HG03342 (cell line): ENCODE data around the gene PLEKHG4.
A peak's percentile ranks its signal among the peaks of the same experiment; 100 is the strongest.

ENCODE experiments used
- ATAC-seq: cut with Tn5 transposase; IDR thresholded peaks from one replicate; pipeline ENCODE4 v1.9.1; 2021; ENCODE audit warnings: mild to moderate bottlenecking, moderate library complexity; ENCODE audit not compliant: unreplicated experiment

The PLEKHG4 gene, protein sequence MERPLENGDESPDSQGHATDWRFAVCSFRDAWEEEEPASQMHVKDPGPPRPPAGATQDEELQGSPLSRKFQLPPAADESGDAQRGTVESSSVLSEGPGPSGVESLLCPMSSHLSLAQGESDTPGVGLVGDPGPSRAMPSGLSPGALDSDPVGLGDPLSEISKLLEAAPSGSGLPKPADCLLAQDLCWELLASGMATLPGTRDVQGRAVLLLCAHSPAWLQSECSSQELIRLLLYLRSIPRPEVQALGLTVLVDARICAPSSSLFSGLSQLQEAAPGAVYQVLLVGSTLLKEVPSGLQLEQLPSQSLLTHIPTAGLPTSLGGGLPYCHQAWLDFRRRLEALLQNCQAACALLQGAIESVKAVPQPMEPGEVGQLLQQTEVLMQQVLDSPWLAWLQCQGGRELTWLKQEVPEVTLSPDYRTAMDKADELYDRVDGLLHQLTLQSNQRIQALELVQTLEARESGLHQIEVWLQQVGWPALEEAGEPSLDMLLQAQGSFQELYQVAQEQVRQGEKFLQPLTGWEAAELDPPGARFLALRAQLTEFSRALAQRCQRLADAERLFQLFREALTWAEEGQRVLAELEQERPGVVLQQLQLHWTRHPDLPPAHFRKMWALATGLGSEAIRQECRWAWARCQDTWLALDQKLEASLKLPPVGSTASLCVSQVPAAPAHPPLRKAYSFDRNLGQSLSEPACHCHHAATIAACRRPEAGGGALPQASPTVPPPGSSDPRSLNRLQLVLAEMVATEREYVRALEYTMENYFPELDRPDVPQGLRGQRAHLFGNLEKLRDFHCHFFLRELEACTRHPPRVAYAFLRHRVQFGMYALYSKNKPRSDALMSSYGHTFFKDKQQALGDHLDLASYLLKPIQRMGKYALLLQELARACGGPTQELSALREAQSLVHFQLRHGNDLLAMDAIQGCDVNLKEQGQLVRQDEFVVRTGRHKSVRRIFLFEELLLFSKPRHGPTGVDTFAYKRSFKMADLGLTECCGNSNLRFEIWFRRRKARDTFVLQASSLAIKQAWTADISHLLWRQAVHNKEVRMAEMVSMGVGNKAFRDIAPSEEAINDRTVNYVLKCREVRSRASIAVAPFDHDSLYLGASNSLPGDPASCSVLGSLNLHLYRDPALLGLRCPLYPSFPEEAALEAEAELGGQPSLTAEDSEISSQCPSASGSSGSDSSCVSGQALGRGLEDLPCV

DNA sequence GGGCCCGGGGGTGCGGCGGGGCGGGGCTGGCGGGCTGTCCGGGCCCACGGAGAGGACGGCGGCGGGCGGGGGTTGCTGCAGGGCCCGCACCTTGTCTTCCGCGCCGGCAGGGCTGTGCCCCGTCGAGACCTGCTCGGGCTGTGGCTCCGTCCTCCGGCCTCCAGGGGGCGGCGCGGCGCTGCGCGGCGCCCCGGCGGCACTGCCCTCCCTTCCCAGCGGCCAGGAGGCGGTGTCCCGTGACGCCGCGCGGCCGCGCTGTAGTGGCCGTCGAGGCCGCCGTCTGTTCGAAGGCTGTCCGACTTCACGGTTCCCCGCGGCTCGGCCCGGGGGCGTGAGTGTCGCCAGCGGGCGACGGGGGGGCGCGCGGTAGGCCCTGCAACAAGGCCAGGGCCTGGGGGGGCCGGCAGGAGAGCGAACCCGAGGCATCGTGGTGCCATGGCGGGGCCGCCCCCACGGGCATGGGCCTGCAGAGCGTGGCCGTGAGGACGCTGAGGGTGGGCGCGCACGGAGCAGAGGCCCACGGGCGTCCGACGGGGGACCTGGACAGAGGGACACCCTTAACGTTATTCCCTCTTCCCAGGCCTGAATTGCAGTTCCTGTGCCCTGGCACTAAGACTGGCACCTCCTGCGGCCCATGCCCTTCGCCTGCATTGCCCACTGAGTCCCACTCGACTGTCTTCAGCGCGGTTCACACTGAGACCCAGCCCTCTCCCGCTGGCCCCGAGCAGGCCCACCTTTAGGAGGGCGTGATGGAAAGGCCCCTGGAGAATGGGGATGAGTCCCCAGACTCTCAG, at the start of gene PLEKHG4:
Gene PLEKHG4, plus strand, starts transcription at position 237 of the 794 bp plus-strand sequence. Its CDS starts 513 bp downstream, at position 750.
- ATAC-seq, result peak; percentile 85

- no peak for ATAC-seq
Measured at GRCh38 chr16:67229906-67230808, 49.2 kb upstream of the PLEKHG4 start.

- ATAC-seq, result no peak
Measured at GRCh38 chr16:67230809-67231660, 48.3 kb upstream of the PLEKHG4 start.

DNA sequence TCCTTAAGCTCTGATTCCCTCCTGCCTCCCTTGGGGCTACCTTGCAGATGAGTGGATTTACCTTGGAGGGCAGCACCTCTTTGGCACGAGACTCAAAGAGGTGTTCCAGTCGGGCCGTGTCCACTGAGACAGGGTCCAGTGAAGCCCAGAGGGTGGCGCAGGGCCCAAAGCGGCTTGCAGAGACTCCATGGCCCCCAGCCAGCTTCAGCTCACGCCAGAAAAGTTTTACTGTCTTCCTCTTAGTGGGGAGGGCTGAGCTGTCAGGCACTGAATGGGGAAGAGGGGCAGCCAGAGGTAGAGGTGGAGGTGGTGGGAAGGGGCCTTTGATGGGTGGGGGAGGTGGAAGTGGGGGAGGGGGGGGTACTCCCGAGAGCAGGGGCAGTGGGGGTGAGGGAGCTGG, 45.7 kb upstream of the PLEKHG4 start:
- no peak for ATAC-seq

DNA sequence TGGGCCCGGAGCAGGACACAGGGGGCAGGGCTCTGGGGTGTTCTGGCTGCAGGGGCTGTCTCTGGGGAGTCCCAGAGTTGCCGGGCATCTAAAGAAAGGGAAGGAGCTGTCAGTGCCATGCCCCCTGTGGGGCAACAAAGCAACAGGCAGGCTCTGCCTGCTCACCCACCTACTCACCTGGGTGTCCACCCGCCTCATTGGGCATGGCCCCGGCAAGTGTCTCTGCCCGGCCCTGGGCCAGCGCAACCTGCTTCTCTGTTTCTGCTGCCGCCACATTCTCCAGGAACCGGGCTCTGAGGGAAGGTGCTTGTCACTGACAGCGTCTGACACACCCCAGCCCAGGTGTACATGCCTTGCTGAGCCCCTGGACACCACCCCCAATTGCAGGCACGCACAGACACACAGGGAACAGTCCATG, 45.1 kb upstream of the PLEKHG4 start:
- no peak for ATAC-seq

DNA sequence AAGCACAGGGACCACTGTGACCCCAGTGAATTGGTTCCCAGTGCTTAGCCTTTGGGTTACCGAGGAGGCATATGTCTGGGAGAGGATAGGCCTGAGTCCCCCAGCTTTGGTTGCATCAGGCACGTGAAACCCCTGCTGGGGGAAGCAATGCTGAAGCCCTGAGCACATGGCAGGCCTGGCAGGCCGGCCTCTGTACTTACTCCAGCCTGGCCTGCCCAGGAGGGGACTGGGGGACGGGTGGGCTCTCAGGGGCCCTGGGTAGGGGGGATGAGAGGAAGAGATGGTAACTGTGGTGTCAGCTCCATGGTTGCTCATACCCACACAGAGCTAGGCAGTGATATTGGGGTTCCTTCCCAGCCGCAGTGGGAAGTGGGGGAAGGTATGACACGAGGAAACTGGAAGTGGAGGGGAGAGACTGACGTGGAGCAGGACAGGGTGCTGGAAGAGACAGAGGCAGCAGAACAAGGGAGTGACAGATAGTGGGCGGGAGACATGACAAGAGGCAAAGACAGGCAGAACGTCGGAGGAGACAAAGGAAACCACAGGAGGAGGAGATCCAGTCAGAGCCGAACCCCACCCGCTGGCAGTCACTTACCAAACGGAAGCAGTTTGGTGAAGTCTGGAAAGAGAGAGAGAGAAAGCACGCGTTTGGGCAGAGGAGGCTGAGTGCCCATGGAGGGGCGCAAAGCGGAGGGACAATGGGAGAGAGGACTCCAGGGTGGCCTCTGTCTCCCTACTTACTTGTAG, 43.3 kb upstream of the PLEKHG4 start:
- ATAC-seq, result no peak

DNA sequence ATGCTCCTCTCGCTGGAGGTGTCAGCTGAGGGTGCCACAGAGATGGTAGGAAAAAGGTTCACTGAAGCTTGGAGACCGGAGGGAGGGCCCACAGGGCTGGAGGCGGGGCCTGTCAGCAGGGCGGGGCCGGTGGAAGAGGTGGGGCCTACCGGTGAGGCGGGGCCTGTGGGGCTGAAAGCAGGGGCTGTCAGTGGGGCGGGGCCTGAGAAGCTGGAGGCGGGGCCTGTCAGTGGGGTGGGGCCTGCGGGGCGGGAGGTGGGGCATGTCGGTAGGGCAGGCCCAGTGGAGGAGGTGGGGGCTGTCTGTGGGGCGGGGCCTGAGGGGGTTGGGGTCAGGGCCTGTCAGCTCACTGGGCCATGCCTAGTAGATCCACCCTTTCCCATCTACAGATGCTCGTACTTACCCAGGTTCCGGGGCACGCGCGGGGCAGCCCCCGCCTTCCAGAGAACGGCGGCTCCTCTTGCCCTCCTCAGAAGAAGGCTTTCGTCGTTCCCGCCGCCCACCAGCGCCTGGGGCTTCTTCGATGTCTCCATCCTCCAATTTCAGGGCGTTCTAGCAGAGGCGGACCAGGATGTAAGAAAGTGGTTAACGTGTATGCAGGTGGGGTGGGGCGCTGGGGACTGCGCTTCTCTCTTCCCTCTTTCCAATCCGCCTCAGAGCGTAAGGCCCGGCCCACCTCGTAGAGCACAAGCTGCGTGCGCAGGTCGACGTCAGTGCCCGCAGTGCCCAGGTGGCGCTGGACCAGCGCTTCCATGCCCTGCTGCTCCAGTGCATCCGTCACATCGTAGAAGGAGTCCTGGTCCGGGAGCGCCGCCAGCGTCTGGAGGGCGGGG, 42.6 kb upstream of the PLEKHG4 start:
- ATAC-seq, result no peak

DNA sequence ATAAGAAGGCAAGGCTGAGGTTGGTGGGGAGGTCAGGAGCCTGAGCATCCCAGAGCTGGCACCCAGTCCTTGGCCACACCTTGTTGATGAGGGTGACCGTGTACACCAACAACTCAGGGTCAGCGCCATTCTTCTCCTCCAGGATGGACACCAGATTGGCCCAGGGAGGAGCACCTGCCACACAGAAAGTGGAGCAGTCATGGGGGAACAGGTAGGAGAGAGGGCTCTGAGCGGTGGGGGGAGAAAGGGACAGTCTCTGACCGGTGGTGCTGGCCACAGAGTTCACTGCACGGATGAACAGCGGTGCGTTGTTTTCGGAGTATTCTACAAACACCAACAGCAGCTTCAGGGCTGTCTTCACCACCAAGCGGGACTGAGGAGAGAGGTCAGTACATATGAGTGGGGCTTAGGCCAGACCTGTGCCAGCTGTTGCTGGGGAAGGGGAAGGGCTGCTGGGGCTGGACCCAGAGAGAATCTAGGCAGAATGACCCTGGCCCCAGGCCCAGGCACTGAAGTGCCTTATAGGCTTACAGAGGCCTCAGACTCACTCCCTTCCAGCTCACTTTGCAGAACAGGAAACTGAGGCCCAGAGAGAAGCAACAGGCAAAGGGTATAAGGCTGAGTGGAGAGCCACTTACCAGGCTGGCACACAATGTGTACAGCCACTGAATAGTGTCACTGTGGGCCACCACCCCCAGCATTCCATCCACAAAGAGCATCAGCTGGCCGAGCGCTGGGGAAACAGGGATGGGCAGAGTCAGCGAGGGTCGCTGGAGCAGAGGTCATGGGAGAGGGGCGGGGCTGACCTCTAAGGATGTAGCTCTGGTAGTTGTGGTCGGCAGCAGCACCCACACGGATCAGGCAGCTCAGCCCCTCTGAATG, 41.7 kb upstream of the PLEKHG4 start:
- no peak for ATAC-seq

- ATAC-seq, result no peak
Measured at GRCh38 chr16:67238278-67238575, 41.1 kb upstream of the PLEKHG4 start.

- no peak for ATAC-seq
Measured at GRCh38 chr16:67238806-67239470, 40.4 kb upstream of the PLEKHG4 start.

DNA sequence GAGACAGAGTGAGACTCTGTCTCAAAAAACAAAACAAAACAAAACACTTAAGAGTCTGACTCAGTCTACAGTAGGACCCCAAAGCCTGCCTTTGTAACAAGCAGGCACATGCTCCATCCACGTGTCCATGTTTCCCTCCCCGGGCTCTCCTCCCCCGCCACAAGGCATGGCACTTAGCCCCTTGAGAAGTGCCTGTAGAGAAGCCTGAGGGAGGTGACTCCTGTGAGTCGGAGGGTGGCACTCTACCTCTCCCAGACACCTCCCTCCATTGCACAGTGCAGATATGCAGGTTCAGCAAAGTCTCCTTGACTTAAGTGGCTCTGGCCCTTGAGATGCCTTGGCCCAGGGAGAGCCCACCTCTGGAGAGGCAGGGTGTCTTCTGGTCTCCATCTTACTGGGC, 38.8 kb upstream of the PLEKHG4 start:
- no peak for ATAC-seq

DNA sequence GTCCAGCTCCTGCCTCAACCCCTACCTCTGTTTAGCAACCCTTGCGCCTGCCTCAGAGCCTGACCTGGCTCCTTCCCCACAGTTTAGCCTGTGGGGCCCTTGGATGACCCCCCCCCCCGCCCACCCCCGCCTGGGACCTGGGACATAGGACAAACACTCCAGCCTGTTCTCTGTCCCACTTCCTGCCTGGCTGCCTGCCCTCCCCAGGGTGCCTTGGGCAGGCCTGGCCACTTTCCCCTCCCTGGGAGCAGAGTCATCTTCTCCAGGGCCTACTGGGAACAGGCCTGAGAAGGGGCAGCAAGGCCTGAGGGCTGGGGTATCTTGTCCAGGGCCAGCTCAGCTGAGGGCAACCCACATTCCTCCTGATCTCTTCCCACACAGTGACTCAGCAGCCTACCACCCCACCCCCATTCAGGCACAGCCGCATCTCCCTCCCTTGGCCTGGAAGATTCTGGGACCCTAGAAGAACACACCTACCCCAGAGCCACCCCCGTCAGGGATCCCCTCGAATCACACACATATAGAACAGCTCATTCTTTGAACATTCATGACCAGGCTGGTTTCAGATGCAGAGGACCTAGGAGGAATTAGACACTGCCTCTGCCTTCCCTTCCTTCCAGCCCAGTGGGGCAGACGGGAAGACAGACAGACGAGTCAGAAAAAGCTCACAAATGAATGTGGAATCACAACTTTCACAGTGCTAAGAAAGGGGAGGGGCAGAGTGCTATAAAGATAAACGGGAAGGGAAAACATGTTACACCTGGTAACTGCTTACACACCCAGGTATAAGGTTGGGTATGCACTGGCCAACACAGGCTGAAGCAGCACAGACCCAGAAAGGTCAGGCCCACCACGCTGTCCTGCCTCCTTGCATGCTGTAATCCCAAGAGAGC, 38.1 kb upstream of the PLEKHG4 start:
- ATAC-seq, result no peak

DNA sequence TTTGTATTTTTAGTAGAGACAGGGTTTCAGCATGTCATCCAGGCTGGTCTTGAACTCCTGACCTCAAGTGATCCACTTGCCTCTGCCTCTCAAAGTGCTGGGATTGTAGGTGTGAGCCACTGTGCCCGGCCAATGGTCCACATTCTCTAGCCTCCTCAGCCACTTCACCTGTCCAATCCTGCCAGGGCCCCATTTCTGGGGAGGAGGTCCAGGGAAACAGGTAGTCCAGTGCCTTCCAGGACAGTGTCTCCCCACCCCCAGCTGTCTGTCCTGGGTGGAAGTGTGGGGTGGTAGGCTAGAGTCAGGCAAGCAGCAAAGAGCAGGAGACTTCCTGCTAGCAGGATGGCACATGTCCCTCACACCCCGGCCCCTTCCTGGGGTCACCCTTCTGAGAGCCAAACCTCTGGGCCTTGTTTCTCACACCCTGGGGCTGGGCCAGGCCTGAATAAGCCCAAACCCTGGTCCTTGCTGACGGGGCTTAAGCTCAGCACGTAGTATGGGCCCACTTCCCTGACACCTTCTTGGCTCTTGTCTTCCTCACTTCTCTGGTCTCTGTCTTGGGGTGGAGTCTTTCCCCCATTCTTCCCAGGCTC, 37.1 kb upstream of the PLEKHG4 start:
- no peak for ATAC-seq

GRCh38 chr16:67243481-67243880, 35.9 kb upstream of the PLEKHG4 start:
- ATAC-seq, result no peak
